Nephron progenitor cell (in vitro differentiated cells): ENCODE data around the gene TIMP2.

Source experiments
- DNase-seq: peaks from one replicate; pipeline ENCODE4 v3.0.0; 2021
- H3K27ac Mint-ChIP-seq: 2 replicates; pipeline ENCODE4 v1.8.0; 2021; ENCODE audit warnings: mild to moderate bottlenecking, moderate library complexity, mixed read lengths
- H3K27me3 Mint-ChIP-seq: 2 replicates; pipeline ENCODE4 v1.8.0; 2021; ENCODE audit warnings: mild to moderate bottlenecking, low read depth, mixed read lengths; ENCODE audit not compliant: poor library complexity
- H3K36me3 Mint-ChIP-seq: 2 replicates; pipeline ENCODE4 v1.8.0; 2021; ENCODE audit warnings: low read depth, mixed read lengths
- H3K4me1 Mint-ChIP-seq: 2 replicates; pipeline ENCODE4 v1.8.0; 2021; ENCODE audit warnings: mixed read lengths
- H3K4me3 Mint-ChIP-seq: 2 replicates; pipeline ENCODE4 v1.8.0; 2021; ENCODE audit warnings: mild to moderate bottlenecking, moderate library complexity, mixed read lengths
- H3K9me3 Mint-ChIP-seq: 2 replicates; pipeline ENCODE4 v1.8.0; 2021; ENCODE audit warnings: mild to moderate bottlenecking, moderate library complexity, mixed read lengths
- CTCF ChIP-seq: fragments of 200-600 bp; sonication (generic); IDR thresholded peaks from 2 replicates; pipeline ENCODE4 v1.5.0; 2021; ENCODE audit warnings: antibody characterized with exemption

The TIMP2 gene

GRCh38 chr17:78844301-78845005 lies 80.7 kb downstream of the TIMP2 start:
- peaks cover 14% of the 10 kb centered on the region for H3K4me1 Mint-ChIP-seq
- H3K36me3 Mint-ChIP-seq = no peaks in the 10 kb centered on the region
- TF ChIP-seq CTCF = no peak
- no peak overlapping the region for H3K27ac Mint-ChIP-seq
- H3K4me3 Mint-ChIP-seq = no peak overlapping the region
- H3K9me3 Mint-ChIP-seq = no peaks in the 10 kb centered on the region
- H3K27me3 Mint-ChIP-seq = peaks cover 12% of the 10 kb centered on the region
- DNase-seq = no peak

DNA sequence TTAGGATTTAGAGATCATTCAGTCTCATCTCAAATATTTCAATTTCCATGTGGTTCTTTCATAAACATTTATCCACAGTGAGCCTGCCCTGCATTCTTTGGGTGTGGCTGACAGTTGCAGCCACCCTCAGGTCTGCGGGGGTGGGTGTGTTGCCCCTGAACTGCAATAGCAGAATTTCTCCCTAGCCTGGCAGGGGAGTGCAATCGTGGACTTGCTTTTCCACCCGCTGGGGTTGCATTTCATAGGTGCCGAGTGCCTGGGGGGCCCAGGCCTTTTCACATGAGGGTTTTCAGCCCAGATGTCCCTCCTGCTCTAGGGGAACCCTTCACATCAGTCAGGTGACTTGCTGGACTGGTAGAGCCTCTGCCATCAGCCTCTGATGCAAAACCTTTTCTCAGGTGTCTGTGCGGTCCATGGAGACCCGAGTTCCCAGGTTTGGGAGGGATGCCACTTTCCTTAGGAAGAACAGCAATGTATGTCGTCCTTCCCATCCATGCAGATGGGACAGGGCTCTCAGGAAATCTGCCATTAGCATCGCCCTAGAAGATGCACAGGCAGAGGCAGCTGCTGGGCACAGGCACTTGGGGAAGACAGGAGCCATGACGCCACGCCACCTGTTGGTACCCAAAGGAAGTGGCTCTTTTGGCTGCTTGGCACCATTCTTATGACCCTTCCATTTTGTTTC lies 82.2 kb downstream of the TIMP2 start:
- Mint-ChIP-seq H3K27ac (no peak overlapping the region), H3K4me1 (peaks cover 27% of the 10 kb centered on the region), H3K4me3 (no peak overlapping the region), H3K36me3 (no peaks in the 10 kb centered on the region), H3K27me3 (peaks cover 9% of the 10 kb centered on the region), H3K9me3 (no peaks in the 10 kb centered on the region)
- DNase-seq = peak; percentile 46
- TF ChIP-seq CTCF = peak; percentile 50

GRCh38 chr17:78840780-78841611 lies 84.2 kb downstream of the TIMP2 start, which contains the start of gene USP36:
Gene USP36 (minus strand): TSS chr17:78840814. CDS start chr17:78836363, 4,451 bp downstream.
- DNase-seq = peak; percentile 99
- Mint-ChIP-seq H3K27ac (peak within 1 kb of the TSS; percentile 89), H3K9me3 (no peaks in the 10 kb centered on the region), H3K4me3 (peak within 1 kb of the TSS; percentile 92), H3K36me3 (peaks cover 19% of the 10 kb centered on the region), H3K4me1 (peaks cover 26% of the 10 kb centered on the region), H3K27me3 (peaks cover 6% of the 10 kb centered on the region)
- no peak for TF ChIP-seq CTCF

GRCh38 chr17:78840530-78840779 lies 84.7 kb downstream of the TIMP2 start:
- Mint-ChIP-seq H3K27ac (no peak overlapping the region), H3K4me1 (peaks cover 24% of the 10 kb centered on the region), H3K4me3 (peak overlapping the region; percentile 92), H3K36me3 (peaks cover 24% of the 10 kb centered on the region), H3K9me3 (no peaks in the 10 kb centered on the region), H3K27me3 (peaks cover 5% of the 10 kb centered on the region)
- no peak for TF ChIP-seq CTCF
- DNase-seq = no peak

DNA sequence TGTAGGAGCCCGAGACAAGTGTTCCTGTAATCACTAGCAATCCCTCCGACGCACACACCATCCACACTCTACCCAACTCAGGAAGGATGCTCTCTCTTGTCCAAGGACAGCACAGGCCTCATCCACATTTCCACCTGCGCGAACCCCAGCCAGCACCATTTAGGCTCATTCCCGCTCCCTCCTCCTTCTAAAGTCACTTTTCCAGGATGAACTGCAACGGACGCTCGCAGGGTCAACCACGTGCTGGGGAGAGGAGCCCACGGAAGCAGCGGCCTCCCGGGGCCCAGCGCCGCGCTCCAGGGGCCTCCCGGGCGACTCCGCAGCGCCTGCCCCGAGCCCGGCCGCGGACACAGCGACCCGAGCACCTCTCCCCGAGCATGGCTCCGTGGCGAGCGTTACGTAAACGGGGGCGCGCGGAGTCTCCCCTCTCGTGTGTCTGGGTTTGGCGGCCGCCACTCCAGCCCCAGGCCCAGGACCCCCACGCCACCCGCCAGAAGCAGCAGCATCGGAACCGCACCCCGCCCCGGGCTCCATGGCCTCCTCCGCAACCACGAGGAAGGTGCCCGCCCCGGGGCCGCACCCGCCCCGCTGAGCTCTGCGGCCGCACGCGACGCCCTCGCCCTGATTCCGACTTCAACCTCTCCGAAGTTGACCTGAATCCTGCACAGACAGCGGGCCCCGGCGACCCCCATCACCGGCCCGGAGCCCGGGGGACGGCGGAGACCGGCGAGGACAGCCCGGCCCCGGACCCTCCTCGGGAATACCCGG lies 85.2 kb downstream of the TIMP2 start:
- peaks cover 28% of the 10 kb centered on the region for H3K36me3 Mint-ChIP-seq
- H3K4me1 Mint-ChIP-seq = peaks cover 24% of the 10 kb centered on the region
- no peak for DNase-seq
- peaks cover 5% of the 10 kb centered on the region for H3K27me3 Mint-ChIP-seq
- TF ChIP-seq CTCF = no peak
- H3K9me3 Mint-ChIP-seq = no peaks in the 10 kb centered on the region
- peak overlapping the region; percentile 92 for H3K4me3 Mint-ChIP-seq
- H3K27ac Mint-ChIP-seq = peak overlapping the region; percentile 73
